NCI-H82 treated with DMSO at 0.1 percent for 48 hours (cell line): ENCODE data around the gene TBK1.

ENCODE experiments used
- DNase-seq: peaks from one replicate; lab custom pipeline; 2025; ENCODE audit not compliant: unreplicated experiment; lab: John Stamatoyannopoulos, UW

Gene TBK1

DNA sequence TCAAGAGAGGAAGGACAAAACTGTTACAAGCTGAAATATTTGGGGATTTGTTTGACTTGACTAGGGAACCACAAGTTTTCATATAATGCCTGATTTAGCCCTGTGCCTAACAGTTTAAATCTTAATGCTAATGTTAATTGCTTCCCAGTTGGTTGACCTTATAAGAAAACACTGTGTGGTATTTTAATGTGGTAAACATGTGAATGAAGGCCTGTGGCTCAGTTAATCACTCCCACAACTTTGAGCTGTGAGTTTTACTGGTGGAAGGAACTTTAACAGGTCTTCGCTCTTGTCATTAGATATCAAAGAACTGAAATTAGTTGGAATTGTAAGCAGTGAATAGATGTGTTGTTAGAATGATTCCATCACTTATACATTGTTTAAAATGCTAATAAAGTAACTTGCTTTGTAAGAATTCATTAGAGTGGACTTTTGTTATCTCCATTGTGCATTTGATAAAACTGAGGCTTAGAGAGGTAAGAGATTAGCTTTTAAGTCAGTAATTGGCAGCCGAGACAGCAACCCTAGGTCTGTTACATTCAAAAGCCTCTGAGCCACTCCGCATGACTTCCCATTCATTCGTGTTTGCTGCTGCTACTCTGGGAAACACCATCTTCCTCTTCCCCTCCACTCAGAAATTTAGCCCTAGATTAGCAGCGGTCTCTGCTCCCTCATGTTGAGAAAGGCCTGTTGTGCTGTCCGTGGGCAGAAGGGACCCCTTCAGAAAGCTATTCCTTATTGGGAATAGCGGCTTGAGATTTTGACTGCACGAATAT, 1.0 kb upstream of the TBK1 start:
- DNase-seq = peak; percentile 64

DNA sequence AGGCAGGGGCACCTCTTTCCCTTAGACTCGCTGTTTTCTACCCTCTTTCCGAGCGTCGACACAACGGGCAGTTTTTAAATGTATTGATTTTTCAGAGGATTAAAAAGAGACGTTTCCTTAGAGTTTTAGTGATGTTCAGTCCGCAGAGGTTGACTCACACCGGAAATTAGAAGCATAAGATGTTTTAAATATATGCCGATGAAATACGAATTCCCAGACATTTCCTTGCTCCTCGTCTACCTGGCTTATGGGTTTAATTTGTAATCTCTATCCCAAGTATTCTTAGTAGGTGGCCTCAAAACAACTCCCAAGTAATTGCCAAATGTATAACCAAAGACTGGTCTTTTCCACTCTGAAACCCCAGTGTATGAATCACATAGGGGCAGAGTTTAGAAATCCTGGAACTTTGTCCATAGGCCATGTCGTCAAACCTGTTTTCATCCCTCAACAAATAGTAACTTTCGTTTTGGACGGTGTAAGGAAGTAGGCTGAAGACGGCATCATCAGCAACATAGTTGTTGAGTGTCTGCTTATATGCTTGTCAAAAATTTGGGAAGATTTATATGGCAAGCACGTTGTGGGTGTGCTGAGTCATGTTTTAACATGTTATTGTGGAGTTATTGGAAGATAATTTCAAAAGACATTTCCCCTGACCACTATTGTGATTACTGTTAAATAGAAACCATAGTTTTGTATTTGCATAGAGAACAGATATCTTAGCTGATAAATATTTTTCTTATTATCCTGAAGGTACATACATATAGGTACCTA, 824 bp downstream of the TBK1 start:
- DNase-seq = no peak

DNA sequence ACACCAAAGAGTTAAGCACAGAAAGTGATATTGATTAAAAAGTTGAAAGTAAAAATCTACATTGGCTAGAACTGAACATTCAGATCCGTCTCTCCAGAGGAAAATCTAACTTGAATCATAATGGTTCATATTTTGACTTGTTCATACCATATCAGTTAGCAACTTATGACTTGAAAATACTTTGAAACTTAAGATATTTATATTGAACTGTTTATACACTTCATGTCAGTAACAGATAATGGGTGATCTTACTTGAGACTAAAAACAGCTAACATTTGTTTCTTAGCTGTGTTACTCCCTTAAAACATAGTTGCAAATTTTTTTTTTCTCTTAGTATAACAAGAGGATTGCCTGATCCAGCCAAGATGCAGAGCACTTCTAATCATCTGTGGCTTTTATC, 3.6 kb downstream of the TBK1 start:
- no peak for DNase-seq

DNA sequence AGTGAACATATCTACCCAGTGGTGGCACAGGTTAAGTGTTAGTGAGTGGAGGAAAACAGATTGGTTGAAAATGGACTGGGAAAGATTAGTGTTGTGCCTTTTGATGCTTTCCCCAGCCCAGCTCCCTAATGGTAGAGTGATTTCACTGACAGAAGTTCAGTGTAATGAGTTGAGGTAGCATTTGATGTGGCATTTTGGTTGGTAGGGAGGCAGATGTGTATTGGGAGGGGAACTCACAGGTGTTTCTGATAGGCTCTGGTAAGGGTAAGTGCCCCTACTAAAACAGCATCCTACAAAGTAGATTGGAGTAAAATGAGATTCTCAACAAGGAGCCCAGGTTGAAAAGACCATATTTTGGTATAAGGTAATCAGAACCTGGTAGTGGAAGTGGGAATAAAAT, 4.2 kb downstream of the TBK1 start:
- DNase-seq = no peak

DNA sequence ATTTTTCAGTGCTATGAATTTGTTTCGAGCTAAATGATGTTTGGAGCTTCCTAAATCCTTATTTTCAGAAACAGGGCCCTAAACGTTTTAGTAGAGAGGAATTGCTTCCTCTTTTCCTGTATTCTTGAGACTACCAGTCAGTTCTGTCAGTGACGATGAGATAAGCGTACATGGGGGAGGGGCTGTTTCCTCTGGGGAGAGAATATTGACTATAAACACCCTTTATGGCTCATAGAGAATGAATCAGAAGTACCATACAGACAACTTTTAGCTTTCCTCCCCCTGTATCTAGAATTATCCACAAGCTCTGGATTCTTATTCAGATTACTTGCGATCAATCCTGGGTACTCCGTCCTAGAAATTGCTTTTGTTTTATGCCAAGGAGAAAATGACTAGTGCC, 5.1 kb downstream of the TBK1 start:
- DNase-seq = no peak

DNA sequence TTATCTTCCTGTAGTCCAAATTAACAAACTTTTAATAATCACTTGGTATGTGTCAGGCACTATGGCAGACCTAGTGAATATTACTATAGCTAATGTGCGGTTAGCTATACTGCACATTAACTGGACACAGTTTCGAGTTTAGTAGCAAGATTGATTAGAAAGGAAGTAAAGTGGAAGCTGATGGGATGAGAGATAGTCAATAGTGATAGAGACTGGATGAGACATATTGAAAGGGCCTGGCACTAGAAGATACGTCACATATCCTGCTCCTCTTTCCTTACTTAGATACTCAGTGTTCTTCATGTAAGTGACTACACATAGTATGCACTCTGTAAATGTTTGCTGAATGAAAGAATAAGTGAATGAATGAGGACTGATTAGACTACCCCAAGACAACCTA, 5.5 kb downstream of the TBK1 start:
- DNase-seq = no peak

DNA sequence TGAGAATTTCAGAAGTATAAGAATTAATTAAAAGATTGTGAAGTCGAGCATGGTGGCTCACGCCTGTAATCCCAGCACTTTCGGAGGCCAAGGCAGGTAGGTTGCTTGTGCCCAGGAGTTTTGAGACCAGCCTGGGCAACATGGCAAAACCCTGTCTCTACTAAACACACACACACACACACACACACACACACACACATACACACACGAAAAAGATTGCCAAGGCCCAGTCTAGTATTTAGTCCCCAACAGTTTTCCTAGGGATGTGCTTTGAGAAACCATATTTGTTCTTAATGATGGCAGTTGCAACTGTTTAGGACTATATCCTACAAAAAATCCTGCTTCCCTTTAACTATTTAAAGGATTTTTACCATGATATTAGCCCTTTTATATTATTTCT, 6.0 kb downstream of the TBK1 start:
- DNase-seq = no peak

DNA sequence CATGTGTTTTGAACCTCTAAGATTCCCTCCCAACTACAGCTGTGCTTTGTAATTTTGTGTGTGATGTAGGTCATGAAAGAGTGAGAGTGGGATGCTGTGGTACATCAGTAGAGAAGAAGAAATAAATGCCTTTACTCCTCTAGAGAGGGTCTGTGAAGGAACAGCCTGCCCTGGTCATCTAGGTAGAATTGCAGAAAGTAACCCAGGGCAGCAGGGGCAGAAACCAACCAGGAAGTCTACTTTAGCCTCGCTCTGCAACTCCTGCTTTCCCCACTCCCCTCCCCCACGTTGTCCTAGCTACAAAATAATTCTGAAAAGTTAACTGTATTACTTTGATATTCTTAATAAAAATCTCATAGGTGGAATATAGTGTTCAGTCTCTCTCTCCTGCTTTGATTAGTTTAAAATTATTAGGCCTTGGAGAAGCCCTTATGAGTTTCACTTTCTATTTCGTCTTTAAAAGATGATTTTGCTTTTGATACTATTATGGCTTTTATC, 7.5 kb downstream of the TBK1 start:
- no peak for DNase-seq

DNA sequence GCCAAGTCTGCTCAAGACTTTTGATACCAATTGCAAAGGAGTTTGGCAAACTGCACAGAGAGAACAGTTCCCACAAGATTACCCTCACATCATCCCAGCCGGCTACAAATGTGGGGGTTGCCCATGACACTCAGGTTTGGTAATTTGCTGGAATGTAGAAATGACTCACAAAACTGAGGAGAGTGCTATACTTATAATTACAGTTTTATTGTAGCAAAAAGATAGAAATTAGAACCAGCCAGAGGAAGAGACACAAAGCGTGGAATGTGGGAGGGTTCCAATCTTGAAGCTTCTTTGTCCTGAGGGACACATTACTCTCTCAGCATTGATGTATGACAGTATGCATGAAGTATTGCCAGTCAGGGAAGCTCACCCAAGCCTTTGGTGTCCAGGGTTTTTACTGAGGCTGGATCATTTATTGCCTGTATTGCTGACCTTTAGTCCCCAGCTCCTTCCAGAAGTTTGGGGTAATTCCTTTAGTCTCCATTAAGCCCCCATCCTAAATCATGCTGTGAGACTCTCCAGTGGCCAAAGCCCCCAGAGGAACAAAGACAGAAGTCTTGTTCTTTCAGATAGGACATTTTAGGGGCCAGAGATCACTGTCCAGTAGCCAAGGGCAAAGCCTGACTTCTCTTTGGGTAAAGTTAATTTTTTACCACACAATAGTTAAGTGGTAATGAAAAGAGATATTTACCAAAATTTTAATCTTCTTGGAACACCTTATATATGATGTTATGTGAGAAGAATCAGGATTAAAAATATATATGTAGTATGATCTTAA, 9.9 kb downstream of the TBK1 start:
- DNase-seq = no peak

DNA sequence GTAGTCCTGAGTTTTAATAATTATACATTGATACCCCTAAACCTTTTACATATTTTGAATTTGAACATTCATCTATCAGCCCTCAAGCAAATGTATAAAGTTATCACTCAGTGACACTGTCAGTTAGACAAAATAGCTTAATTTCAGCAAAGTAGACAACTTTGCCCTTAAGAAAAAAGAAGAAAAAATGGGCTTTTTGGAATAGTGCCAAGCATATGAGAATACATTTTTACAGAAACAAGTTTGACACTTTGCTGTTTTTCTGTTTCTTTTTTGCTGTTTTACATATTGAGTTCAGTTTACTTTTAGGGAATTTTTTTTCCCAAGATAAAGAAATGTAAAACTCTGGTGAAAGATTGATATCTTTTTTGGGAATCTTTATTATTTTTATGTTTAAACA, 14.3 kb downstream of the TBK1 start:
- no peak for DNase-seq

DNA sequence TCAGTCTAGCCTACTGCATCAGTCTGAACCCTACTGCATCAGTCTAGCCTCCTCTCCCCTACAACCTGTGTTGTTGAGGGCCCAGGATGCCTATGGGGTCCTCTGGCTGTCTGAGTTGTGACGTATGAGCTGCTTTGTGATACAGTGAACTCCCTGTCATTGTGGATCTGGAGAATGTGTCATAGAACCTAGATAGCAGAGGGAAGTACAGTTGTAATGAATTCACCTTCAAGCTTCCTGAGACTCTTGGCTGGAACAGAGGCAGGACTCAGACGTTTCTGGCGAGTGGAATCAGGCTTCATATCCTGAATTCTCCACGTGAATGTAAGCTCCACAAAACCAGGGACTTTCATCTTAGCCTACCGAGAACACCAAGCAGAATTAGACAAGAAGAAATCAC, 17.0 kb downstream of the TBK1 start:
- DNase-seq = no peak

DNA sequence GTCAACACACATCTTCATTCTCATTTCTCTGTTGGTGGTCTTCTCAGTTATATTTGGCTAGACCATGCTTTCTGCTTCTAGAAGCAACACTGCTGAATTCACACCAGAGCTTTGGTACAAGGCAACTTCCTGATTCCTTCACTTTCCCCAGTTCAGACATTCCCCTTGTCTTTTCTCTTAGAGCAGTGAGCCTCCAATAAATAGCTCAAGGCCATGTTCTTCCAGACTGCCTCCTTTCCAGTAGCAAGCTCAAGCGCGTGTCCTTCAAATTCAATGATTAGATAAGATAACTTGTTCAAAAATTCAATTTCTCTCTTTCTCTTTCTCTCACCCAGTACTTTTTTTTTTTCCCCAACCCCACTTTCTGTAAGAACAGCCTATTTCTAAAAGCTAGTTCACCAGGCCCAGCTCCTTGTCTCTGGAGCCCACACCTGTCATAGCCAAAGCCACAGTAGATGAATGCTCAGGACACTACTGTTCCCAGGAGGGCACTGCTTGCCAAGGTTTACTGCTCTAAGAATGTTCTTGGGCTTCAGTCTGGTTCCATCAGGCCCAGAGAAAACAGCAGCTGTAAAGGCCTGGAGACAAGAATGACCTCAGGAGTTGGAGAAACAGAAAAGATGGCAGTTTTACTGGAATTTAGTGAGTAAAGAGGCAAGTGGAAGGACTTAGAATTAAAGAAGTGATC, 17.7 kb downstream of the TBK1 start:
- DNase-seq = no peak

DNA sequence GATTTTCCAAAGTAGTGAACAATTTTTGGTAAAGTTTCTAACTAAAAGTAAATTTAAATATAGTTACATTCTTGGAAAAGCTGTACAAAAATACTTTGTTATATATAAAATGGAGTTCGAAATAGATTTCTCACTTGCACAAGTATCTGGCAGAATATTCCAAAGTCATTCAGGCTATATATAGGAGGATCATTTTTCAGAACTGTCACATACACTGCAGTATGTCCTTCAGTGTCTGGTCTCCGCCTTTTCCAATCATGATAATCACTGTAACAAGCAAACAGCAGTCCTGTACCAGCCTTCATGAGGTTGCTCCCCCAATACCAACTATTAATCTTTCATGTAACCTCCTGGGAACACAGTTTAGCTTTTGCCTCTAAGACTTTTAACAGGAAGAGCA, 18.6 kb downstream of the TBK1 start:
- no peak for DNase-seq

DNA sequence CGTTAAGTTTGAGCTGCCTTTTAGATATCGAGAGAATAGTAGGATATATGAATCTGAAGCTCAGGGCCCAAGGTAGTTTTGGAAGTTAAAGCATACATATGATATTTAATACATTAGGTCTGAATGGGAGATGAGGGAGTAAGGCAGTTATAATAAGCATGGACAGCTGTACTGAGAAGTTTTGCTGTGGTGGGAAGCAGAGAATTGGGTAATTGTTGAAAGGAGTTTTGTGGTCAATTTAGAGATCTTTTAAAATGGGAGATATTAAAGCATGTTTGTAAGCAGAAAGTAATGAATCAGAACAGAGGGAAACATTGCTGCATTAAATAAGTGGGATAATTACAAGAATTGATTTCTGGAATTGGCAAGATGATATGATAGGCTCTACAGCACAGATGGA, 21.3 kb downstream of the TBK1 start:
- DNase-seq = no peak

DNA sequence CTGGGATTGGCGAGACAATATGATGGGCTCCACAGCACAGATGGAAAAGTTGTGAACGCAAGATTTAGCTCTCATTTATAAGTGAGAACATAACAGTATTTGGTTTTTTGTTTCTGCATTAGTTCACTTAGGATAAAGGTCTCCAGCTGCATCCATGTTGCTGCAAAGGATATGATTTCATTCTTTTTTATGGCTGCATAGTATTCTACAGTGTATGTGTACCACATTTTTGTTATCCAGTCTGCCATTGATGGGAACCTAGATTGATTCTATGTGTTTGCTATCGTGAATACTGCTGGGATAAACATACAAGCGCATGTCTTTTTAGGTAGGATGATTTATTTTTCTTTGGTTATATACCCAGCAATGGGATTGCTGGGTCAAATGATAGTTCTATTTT, 23.6 kb downstream of the TBK1 start:
- DNase-seq = no peak

DNA sequence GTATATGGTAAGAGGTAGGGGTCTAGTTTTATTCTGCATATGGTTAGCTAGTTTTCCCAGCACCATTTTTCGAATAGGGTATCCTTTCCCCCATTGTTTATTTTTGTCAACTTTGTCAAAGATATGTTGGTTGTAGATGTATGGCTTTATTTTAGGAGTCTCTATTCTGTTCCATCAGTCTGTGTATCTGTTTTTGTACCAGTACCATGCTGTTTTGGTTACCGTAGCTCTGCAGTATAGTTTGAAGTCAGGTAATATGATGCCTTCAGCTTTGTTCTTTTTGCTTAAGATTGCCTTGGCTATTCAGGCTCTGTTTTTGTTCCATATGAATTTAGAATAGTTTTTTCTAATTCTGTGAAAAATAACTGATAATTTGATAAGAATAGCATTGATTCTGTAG, 24.9 kb downstream of the TBK1 start:
- DNase-seq = no peak

DNA sequence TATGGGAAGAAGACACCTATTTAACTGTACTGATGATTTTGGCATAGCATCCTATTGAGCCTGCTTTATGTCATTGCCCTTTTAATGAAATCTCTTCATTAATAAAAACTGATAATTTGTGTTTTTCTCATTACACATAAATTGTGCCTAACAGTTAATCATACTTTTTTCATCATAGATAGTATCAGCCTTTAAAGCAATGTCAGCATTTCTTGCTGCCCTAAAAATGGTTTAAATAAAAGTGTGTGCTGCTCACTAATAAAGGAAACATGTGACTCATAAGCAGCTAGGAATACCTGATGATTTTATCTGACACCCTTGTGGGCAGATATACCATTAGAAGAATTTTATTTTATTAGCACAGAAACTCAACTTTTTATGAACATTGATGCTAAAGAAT, 26.7 kb downstream of the TBK1 start:
- DNase-seq = no peak

DNA sequence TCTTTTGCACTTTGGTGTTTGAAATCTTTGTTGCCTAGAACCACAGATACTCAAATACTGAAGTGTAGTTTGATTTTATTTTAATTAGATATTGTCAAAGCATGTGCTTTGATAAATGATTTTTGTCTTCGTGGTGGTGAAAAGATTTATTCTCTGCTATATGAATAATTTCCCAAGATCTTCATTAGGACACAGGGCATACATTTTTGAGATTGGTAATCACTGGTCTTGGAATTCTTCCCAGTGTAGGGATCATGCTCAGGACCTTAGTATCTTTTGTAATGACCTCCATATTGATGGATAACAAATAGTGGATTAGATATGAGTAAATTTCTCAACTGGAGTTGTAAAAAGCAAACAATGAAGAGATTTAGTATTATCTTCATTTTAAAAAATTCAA, 28.2 kb downstream of the TBK1 start:
- no peak for DNase-seq

DNA sequence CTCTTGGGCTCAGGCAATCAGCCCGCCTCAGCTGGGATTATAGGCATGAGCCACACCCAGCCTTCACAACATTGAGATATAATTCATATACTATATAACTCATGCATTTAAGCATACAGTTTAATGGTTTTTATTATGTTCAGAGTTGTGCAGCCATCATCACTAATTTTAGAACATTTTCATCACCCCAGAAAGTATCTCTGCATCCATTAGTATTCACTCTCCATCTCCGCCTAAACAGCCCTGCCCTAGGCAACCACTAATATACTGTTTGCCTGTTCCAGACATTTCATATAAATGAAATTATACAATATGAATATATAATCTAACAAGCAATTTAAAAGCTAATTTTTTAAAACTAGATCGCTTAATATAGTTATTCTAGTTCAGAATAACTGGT, 34.7 kb downstream of the TBK1 start:
- no peak for DNase-seq

DNA sequence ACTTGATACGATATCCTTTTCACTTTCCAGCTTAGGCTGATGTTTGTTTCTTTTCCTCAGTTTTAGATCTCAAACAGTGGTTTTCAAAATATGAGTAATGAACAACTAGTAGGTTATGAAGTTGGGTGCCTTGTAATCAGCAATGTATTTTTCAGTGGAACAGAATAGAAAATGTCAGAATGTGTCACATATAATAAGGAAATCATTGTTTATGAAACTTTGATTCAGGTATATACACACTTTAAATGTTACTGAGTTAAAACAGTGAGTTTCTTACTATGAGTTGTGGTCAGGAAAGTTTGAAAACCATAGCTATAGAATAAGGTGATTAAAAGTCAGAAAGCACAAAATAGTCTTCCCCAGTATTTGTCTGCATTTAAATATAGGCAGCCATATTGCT, 39.8 kb downstream of the TBK1 start:
- DNase-seq = no peak

DNA sequence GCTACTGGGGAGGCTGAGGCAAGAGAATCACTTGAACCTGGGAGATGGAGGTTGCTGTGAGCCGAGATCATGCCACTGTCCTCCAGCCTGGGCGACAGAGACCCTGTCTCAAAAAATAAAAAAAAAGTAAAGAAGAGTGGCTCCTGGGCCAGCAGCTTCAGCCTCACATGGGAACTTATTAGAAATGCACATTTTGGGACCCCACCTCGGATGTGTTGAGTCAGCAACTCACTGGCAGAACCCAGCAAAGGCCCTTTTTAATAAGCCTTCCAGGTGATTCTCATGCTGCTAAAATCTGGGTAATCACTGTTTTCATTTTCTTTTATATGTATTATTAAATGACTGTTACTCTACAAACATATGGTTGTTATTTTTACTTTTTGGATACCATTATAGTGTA, 41.6 kb downstream of the TBK1 start:
- no peak for DNase-seq
